Motor neuron (in vitro differentiated cells): ENCODE measurements around the gene PARD3. TPM values are rescaled to one million over a fixed set of nuclear protein-coding genes. Genes with fewer than 3 reads are reported as not detected.
A peak's percentile ranks its signal among the peaks of the same experiment; 100 is the strongest.

Experiments
- ATAC-seq, 8 experiments: fragments of 200-7000 bp; cut with Tn5 transposase; replicated peaks in 6 of 8; 2 replicates each; pipeline ENCODE4 v1.8.0; 2021; ENCODE audit warnings: mild to moderate bottlenecking in 8 of 8, moderate library complexity in 8 of 8
- H3K27ac ChIP-seq, 2 donors: fragments of 250-450 bp; sonication (Bioruptor Pico); 2 replicates each; pipeline ENCODE4 v1.9.0; 2021; ENCODE audit warnings: antibody characterized with exemption in 2 of 2, mild to moderate bottlenecking in 2 of 2, moderate library complexity in 1 of 2
- H3K4me1 ChIP-seq, 2 donors: fragments of 250-450 bp; sonication (Bioruptor Pico); replicated peaks in 1 of 2; 2 replicates each; pipeline ENCODE4 v1.6.1; 2021; ENCODE audit warnings: antibody characterized with exemption in 2 of 2, mild to moderate bottlenecking in 2 of 2, moderate library complexity in 1 of 2
- H3K4me3 ChIP-seq, 5 donors: fragments of 250-450 bp; sonication (Bioruptor Pico); 2 replicates each; pipeline ENCODE4 v1.9.0; 2021; ENCODE audit warnings: antibody characterized with exemption in 5 of 5, mild to moderate bottlenecking in 5 of 5, moderate library complexity in 4 of 5
- WGBS, 10 experiments: fragments of 450-650 bp; shearing (Covaris generic); methylation state at CpG; one replicate each; pipeline ENCODE4 v1.0.0; 2022; 5-methylcytosine and 5-hydroxymethylcytosine counted together
- in situ Hi-C, 9 experiments: fragments of 400-800 bp; cut with MboI; loops; one replicate each; pipeline ENCODE4 v1.15.0; 2021; ENCODE audit warnings: low sequenced_read_pairs in 9 of 9, low pct_unique_long_range_greater_than_20kb in 2 of 9; ENCODE audit not compliant: unreplicated experiment in 9 of 9
- total RNA-seq, 8 experiments: library from RNA; unstranded; fragments of 300-600 nt; gene quantifications; 2 replicates each; pipeline versions ENCODE4 v1.2.3 to v1.2.4, GENCODE V29; 2022

The PARD3 gene
- total RNA-seq, 8 experiments from 2014 or later, result 21.5 to 154 (median 34.0) TPM

- Histone ChIP-seq H3K4me1 (no peaks in the 10 kb centered on the region), H3K4me3 (no peak overlapping the region), H3K27ac (no peak overlapping the region)
- 50 to 100% (median 91%) methylated on average over 1 to 4 of the region's 4 CpGs for WGBS, 10 experiments
- ATAC-seq, result no peak
- in situ Hi-C loops, result no loop called here
Observed at GRCh38 chr10:34524369-34525091, 290.6 kb downstream of the PARD3 start.

GRCh38 chr10:34523017-34523767 lies 291.9 kb downstream of the PARD3 start:
- H3K4me1 ChIP-seq, result no peaks in the 10 kb centered on the region
- no peak overlapping the region for H3K27ac ChIP-seq
- WGBS, 10 experiments, result 86 to 100% (median 100%) methylated on average over 1 to 3 of the region's 3 CpGs; no CpG with 5 or more reads in 2 of the 10 experiments
- H3K4me3 ChIP-seq, result no peak overlapping the region
- in situ Hi-C loops, result no loop called here
- ATAC-seq, result no peak

- WGBS, 10 experiments, result 45 to 100% (median 80%) methylated on average over 1 to 6 of the region's 6 CpGs; no CpG with 5 or more reads in 1 of the 10 experiments
- ATAC-seq, result peak in 2 of 8 experiments; percentile 28 to 29
- in situ Hi-C loops, result no loop called here
Observed at GRCh38 chr10:34522546-34522945, 292.6 kb downstream of the PARD3 start.

GRCh38 chr10:34520510-34520909 lies 294.6 kb downstream of the PARD3 start:
- Histone ChIP-seq H3K4me3 (no peak overlapping the region), H3K4me1 (no peaks in the 10 kb centered on the region), H3K27ac (no peak overlapping the region)
- WGBS, 10 experiments, result 92 to 100% (median 100%) methylated on average over 1 to 2 of the region's 2 CpGs; no CpG with 5 or more reads in 5 of the 10 experiments
- ATAC-seq, result no peak
- in situ Hi-C loops, result no loop called here

More at GRCh38 chr10:34522546-34522945, 292.6 kb downstream of the PARD3 start:
- no peaks in the 10 kb centered on the region for H3K4me1 ChIP-seq
- no peak overlapping the region for H3K4me3 ChIP-seq
- no peak overlapping the region for H3K27ac ChIP-seq

- Histone ChIP-seq H3K27ac (no peak overlapping the region), H3K4me3 (no peak overlapping the region), H3K4me1 (no peaks in the 10 kb centered on the region)
- 83 to 100% (median 90%) methylated on average over 1 to 7 of the region's 7 CpGs; no CpG with 5 or more reads in 2 of the 10 experiments for WGBS, 10 experiments
- peak in 3 of 8 experiments; percentile 24 to 66 (median 61) for ATAC-seq
- in situ Hi-C loops, result no loop called here
Observed at GRCh38 chr10:34520084-34520483, 295.0 kb downstream of the PARD3 start.

GRCh38 chr10:34514290-34514689 lies 300.8 kb downstream of the PARD3 start:
- Histone ChIP-seq H3K4me1 (peaks cover 0 to 3% of the 10 kb centered on the region in 2 donors), H3K4me3 (no peak overlapping the region), H3K27ac (no peak overlapping the region)
- in situ Hi-C loops, result no loop called here
- no peak for ATAC-seq
- WGBS, 10 experiments, result 94 to 100% (median 100%) methylated on average over 1 to 4 of the region's 4 CpGs; no CpG with 5 or more reads in 2 of the 10 experiments

- ATAC-seq, result no peak
- WGBS, 10 experiments, result 67 to 100% (median 90%) methylated on average over 1 to 2 of the region's 2 CpGs; no CpG with 5 or more reads in 2 of the 10 experiments
- no peak overlapping the region for H3K4me3 ChIP-seq
- in situ Hi-C loops, result no loop called here
- no peak overlapping the region for H3K27ac ChIP-seq
- peaks cover 0 to 3% of the 10 kb centered on the region in 2 donors for H3K4me1 ChIP-seq
Observed at GRCh38 chr10:34513636-34514035, 301.5 kb downstream of the PARD3 start.

GRCh38 chr10:34507217-34507616 lies 307.9 kb downstream of the PARD3 start:
- ATAC-seq, result peak in 3 of 8 experiments; percentile 33 to 52 (median 33)

GRCh38 chr10:34506786-34507185 lies 308.3 kb downstream of the PARD3 start:
- peaks cover 7 to 31% of the 10 kb centered on the region in 2 donors for H3K4me1 ChIP-seq
- in situ Hi-C loops, result no loop called here
- no peak overlapping the region for H3K27ac ChIP-seq
- 40 to 100% (median 89%) methylated on average over 1 to 5 of the region's 5 CpGs for WGBS, 10 experiments
- H3K4me3 ChIP-seq, result no peak overlapping the region
- ATAC-seq, result peak in 3 of 8 experiments; percentile 26 to 37 (median 35)

More at GRCh38 chr10:34507217-34507616, 307.9 kb downstream of the PARD3 start:
- Histone ChIP-seq H3K4me1 (peaks cover 7 to 31% of the 10 kb centered on the region in 2 donors), H3K27ac (no peak overlapping the region), H3K4me3 (no peak overlapping the region)
- in situ Hi-C loops, result no loop called here
- WGBS, 10 experiments, result 0 to 100% (median 25%) methylated on average over 1 to 3 of the region's 3 CpGs

GRCh38 chr10:34505338-34505737 lies 309.8 kb downstream of the PARD3 start:
- Histone ChIP-seq H3K4me1 (peaks cover 7 to 31% of the 10 kb centered on the region in 2 donors), H3K4me3 (no peak overlapping the region), H3K27ac (no peak overlapping the region)
- in situ Hi-C loops, result no loop called here
- WGBS, 10 experiments, result 50 to 88% methylated on average over 2 of the region's 2 CpGs; no CpG with 5 or more reads in 8 of the 10 experiments
- peak in 1 of 8 experiments; percentile 27 for ATAC-seq

- no peak overlapping the region for H3K27ac ChIP-seq
Observed at GRCh38 chr10:34504534-34504933, 310.6 kb downstream of the PARD3 start.

GRCh38 chr10:34503704-34504103 lies 311.4 kb downstream of the PARD3 start:
- Histone ChIP-seq H3K4me1 (peaks cover 7 to 33% of the 10 kb centered on the region in 2 donors), H3K4me3 (no peak overlapping the region), H3K27ac (no peak overlapping the region)
- WGBS, 10 experiments, result 80 to 100% (median 97%) methylated on average over 1 to 2 of the region's 2 CpGs; no CpG with 5 or more reads in 2 of the 10 experiments
- in situ Hi-C loops, result no loop called here
- no peak for ATAC-seq

More at GRCh38 chr10:34504534-34504933, 310.6 kb downstream of the PARD3 start:
- in situ Hi-C loops, result no loop called here
- WGBS, 10 experiments, result 64 to 100% (median 73%) methylated on average over 1 to 3 of the region's 3 CpGs; no CpG with 5 or more reads in 1 of the 10 experiments
- Histone ChIP-seq H3K4me3 (no peak overlapping the region), H3K4me1 (peaks cover 7 to 33% of the 10 kb centered on the region in 2 donors)
- ATAC-seq, result peak in 7 of 8 experiments; percentile 36 to 80 (median 50)
